ENCODE data around the gene CDA.

The CDA gene

DNA sequence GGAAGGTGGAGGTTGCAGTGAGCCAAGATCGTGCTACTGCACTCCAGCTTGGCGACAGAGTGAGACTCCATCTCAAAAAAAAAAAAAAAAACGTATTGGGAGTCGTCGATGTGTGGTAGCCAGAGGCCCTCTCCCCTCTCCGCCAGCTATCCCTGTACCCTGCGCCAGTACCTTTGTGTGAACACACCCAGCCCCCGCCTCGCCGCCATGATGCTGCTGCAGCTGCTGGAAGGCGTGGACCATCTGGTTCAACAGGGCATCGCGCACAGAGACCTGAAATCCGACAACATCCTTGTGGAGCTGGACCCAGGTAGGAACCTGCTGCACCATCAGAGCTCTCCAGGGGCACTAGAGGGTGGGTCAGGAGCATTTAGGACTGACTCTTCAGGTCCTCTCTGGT is 56.5 kb downstream of the CDA start:
- H3K4me1 Mint-ChIP-seq: peaks cover 1% of the 10 kb centered on the region
- H3K36me3 Mint-ChIP-seq: peaks cover 42% of the 10 kb centered on the region
- no peak for DNase-seq (ENCODE audit: low spot score in 2 of 2)
- ATAC-seq: no peak
- no peak overlapping the region for H3K4me3 Mint-ChIP-seq
- H3K9me3 Mint-ChIP-seq: no peaks in the 10 kb centered on the region
- H3K27ac Mint-ChIP-seq: no peak overlapping the region

DNA sequence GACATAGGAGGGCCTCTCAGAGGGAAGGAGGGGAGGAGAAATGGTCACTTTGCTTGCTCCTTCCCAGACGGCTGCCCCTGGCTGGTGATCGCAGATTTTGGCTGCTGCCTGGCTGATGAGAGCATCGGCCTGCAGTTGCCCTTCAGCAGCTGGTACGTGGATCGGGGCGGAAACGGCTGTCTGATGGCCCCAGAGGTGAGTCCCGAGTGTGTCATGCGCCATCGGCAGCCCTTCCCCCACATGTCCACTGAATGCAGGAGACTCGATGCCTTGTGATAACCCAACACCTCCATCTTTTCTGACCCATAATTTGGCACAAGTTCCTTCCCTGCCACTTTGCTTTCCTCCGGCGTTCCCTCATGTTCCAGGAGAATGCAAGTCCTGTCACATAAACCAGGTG is 59.5 kb downstream of the CDA start:
- Mint-ChIP-seq H3K4me3 (no peak overlapping the region), H3K36me3 (peaks cover 67% of the 10 kb centered on the region), H3K9me3 (no peaks in the 10 kb centered on the region), H3K4me1 (no peaks in the 10 kb centered on the region), H3K27ac (no peak overlapping the region)
- DNase-seq (ENCODE audit: low spot score in 2 of 2) (no peak), ATAC-seq (no peak)

DNA sequence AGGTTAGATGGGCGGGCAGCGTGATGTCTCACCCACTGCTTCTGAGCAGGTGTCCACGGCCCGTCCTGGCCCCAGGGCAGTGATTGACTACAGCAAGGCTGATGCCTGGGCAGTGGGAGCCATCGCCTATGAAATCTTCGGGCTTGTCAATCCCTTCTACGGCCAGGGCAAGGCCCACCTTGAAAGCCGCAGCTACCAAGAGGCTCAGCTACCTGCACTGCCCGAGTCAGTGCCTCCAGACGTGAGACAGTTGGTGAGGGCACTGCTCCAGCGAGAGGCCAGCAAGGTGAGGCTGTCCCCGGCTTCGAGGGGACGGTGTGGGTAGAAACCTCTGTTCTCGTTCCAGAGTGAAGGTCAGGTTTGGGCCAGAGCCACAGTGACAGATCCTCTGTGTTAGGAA is 60.0 kb downstream of the CDA start:
- no peak for DNase-seq (ENCODE audit: low spot score in 2 of 2)
- no peak for ATAC-seq

DNA sequence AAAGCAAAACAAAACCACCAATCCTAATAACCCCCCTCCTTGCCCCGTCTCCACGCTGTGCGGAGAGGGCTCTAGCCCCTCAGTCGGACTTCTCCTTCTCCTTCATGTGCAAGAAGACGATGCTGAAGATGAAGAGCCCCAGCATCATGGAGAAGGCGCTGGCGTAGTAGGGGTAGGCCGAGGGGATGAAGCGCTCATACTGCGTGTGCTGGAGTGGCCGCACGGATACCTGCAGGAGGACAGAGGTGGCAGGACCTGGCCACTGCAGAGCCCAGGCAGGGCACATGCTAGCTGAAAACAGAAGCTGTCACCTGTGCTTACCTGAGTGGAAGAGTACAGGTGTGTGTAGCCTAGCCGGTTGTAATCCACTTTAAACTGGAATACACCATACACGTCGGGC is 63.4 kb downstream of the CDA start:
- Mint-ChIP-seq H3K27ac (no peak overlapping the region), H3K36me3 (peaks cover 100% of the 10 kb centered on the region), H3K4me3 (no peak overlapping the region), H3K4me1 (peaks cover 8% of the 10 kb centered on the region), H3K9me3 (no peaks in the 10 kb centered on the region)
- no peak for ATAC-seq
- DNase-seq (ENCODE audit: low spot score in 2 of 2): no peak

More for the DNA sequence above, 60.0 kb downstream of the CDA start:
- no peaks in the 10 kb centered on the region for H3K4me1 Mint-ChIP-seq
- peak overlapping the region; percentile 48 for H3K27ac Mint-ChIP-seq
- H3K9me3 Mint-ChIP-seq: no peaks in the 10 kb centered on the region
- peaks cover 72% of the 10 kb centered on the region for H3K36me3 Mint-ChIP-seq
- H3K4me3 Mint-ChIP-seq: no peak overlapping the region

DNA sequence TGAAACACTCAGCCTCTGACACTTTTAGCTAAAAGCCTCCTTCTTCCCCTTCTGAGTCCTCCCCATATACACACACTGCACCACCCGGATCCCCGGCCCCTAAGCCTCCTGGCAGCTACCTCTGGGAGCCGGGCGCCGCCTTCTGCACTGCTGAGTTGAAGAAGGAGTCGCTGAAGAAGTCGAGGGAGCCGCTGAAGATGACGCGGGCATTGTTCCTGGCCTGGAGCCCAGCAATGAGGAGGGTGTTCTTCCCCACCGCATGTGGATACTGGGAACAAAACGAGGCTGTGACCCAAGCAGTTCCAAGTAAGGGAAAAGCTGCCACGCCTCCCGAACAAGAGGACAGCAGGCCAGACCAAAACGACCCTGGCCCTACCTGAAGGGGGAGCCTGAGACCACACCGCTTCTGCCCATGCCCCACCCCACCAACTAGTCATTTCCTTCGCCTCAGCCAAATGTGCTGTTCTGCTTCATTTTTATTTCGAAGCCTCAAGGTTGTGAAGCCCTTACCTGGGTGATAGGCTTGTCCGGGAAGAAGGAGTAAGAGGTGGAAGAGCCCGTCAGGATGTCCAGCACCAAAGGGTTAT is 65.3 kb downstream of the CDA start:
- no peaks in the 10 kb centered on the region for H3K9me3 Mint-ChIP-seq
- H3K36me3 Mint-ChIP-seq: peaks cover 100% of the 10 kb centered on the region
- ATAC-seq (no peak), DNase-seq (ENCODE audit: low spot score in 2 of 2) (no peak)
- peaks cover 19% of the 10 kb centered on the region for H3K4me1 Mint-ChIP-seq
- peak overlapping the region; percentile 34 for H3K27ac Mint-ChIP-seq
- H3K4me3 Mint-ChIP-seq: no peak overlapping the region

DNA sequence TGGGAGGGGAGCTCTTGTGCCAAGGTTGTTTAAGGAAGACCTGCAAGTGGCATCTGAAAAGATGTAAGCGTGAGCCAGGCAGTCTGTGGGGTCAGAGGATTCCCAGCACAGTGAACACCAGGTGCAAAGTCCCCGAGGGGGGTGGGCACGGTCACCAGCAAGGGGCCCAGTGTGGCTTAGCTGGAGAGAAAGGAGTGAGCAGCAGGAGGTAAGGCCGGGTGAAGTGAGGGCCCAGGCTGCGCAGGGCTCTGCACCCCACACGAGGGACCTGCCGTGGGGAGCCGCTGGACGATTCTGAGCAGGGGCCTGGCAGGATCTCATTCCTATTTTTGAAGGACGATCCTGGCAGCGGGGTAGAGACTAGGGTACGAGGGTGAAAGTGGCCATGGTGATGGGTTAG is 68.1 kb downstream of the CDA start:
- H3K4me3 Mint-ChIP-seq: no peak overlapping the region
- H3K9me3 Mint-ChIP-seq: no peaks in the 10 kb centered on the region
- DNase-seq (ENCODE audit: low spot score in 2 of 2) (no peak), ATAC-seq (no peak)
- H3K4me1 Mint-ChIP-seq: peaks cover 39% of the 10 kb centered on the region
- H3K36me3 Mint-ChIP-seq: peaks cover 90% of the 10 kb centered on the region
- peak overlapping the region; percentile 80 for H3K27ac Mint-ChIP-seq

DNA sequence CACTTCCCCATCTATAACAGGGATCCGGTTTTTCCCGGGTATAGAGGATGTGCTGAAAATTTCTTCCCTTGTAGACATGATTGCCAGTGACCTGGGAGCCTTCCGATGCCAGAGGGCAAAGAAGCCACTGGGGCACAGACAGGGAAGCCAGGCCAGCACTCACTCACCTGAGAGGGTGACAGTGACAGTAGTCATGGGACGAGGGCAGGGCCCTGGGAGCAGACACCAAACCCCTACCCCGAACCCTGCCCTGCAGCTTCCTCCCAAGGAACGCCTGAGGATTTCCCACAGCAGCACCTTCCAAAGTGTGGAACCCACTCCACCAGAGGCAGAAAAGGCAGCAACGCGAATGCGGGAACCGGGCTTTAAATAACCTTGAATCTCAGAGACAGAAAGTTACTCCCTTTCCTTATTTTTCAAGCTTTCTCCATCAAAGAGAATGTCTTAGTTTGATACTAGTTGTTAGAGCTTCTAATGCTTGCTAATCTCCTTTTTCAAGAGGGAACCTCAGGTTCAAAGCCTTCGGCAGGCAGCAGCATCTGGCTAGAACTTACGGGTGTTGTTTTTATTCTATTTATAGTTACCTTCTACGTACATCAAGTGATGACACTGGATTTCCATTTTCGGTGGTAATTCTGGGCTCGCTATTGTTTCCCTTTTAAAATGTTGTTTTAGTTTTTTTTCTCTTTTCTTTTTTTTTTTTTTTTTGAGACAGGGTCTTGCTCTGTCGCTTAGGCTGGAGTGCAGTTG is 69.4 kb downstream of the CDA start:
- Mint-ChIP-seq H3K4me1 (peaks cover 49% of the 10 kb centered on the region), H3K4me3 (peak overlapping the region; percentile 97), H3K36me3 (peaks cover 83% of the 10 kb centered on the region), H3K27ac (peak overlapping the region; percentile 99), H3K9me3 (no peaks in the 10 kb centered on the region)
- DNase-seq (ENCODE audit: low spot score in 2 of 2): no peak
- no peak for ATAC-seq

DNA sequence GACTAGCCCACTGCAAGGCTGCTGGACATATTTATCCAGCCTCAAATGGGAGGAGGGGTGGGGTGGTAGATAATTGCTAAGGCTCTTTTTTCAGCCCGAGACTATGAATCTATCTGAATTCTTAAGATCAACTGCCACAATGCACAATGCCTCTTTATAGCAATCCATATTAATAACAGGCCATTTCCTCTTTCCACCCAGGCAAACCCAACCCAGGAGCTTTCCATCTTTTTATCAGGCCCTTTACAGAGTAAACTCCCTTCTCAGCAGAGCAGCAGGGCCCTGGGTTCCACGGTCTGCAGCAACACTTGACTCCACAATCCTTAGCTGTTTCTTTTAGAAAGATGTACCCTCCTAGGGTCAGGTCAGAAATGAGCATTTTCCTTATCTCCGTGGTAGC is 71.5 kb downstream of the CDA start:
- Mint-ChIP-seq H3K36me3 (peaks cover 63% of the 10 kb centered on the region), H3K4me3 (peak overlapping the region; percentile 97), H3K9me3 (no peaks in the 10 kb centered on the region), H3K4me1 (peaks cover 49% of the 10 kb centered on the region), H3K27ac (peak overlapping the region; percentile 99)
- DNase-seq (ENCODE audit: low spot score in 2 of 2) (no peak), ATAC-seq (no peak)

DNA sequence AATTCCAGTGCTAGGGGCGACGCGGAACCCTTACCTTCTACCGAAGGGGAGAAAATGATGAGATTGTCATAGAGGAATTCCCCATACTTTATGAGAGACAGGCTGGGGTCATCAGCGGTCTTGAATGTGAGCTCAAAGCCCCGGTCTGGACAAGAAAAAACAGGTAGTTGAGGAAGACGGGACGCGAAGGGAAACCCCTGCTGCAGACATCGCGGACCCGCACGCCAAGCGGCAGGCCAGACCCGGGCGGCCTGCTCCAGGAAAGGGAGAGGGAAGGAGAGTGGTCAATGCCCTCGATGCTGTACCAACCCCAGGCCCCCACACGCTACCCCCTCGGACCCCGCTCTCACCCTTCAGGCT is 71.9 kb downstream of the CDA start:
- no peaks in the 10 kb centered on the region for H3K9me3 Mint-ChIP-seq
- peaks cover 58% of the 10 kb centered on the region for H3K36me3 Mint-ChIP-seq
- H3K4me3 Mint-ChIP-seq: peak overlapping the region; percentile 97
- peak; percentile 3 for ATAC-seq
- DNase-seq (ENCODE audit: low spot score in 2 of 2): no peak
- peak overlapping the region; percentile 99 for H3K27ac Mint-ChIP-seq
- peaks cover 49% of the 10 kb centered on the region for H3K4me1 Mint-ChIP-seq

DNA sequence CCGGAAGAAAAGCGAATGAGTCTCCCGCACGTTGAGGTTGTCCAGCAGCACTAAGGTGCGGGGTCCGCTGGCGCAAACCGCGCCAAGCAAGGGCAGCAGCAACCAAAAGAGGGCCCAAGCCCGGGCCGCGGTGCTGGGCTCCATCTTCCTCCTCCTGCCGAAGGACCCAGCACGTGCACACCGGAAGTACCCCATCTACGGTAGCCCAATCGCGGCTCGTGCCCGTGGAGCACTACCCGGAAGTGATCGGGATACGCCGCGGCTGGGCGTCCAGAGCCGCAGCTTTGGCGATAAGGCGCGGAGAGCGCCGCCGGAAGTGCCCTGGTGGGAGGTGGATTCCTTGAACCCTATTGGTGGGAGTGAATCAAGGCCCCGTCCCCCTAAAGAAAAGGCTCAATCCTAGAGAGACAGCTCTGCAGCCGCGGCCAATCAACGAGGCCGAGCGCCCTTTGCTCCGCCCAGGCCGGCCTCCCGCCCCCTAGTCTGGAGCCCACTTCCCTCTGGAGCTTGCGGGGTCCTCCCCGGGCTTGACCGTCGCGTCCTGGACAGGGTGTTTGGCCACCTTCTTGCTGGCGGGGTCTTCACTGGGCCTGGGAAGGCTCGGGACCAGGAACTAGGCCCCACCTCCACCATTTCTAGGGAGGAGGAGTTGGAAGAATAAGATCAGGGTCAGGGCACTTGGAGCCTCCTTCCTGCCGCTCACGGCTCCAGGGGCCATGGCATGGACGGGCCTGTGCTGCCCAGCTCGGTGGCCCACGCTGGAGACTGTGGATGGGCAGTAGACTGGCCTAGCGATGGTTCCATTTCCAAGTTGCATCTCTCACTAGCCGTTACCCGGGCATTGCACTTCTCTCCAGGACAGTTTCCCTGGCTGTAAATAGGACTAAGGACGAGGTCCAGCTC is 72.6 kb downstream of the CDA start, which contains the start of gene DDOST:
Gene DDOST (minus strand): TSS at position 163 of the 903 bp plus-strand sequence. CDS start 19 bp downstream, at position 144.
- peaks cover 49% of the 10 kb centered on the region for H3K4me1 Mint-ChIP-seq
- peak within 1 kb of the TSS; percentile 99 for H3K27ac Mint-ChIP-seq
- peaks cover 52% of the 10 kb centered on the region for H3K36me3 Mint-ChIP-seq
- H3K4me3 Mint-ChIP-seq: peak within 1 kb of the TSS; percentile 97
- ATAC-seq (peak; percentile 98), DNase-seq (ENCODE audit: low spot score in 2 of 2) (peak; percentile 82 to 95)
- no peaks in the 10 kb centered on the region for H3K9me3 Mint-ChIP-seq

DNA sequence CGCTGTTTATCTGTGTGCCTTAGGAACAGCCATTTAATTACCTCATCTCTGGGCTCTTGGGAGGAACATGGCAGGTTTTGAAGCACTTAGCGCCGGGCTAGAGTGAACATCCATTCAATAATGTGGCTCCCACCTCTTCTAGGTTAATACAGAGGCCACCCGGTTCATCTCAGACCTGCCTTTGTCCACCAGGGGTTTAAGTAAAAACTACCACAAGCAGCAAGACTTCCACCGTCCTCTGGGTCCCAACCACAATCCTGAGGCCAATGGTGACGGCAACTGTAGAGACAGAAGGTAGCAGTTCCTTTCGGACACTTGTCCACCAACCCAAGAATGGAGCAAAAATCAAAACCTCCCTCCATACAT is 73.2 kb downstream of the CDA start:
- no peak for ATAC-seq

DNA sequence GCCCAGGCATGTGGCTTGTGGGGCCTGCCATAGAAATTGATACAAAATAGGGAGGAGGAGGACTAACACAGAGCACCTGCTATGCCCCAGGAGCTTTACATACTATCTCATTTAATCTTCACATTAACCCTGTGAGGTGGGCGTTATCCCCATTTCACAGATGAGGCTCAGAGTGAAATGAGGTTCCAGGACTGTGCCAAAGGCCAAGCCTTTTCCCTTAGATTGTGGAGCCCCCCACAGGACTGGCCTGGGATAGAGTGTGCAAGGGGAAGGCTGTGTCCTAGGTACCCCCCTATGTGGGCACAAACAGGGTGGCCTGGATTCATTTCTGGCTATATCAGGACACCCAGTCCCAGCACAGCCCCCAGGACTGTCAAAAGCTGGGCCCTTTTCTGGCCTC is 74.5 kb downstream of the CDA start:
- Mint-ChIP-seq H3K36me3 (peaks cover 33% of the 10 kb centered on the region), H3K4me3 (peak overlapping the region; percentile 97), H3K27ac (peak overlapping the region; percentile 99), H3K4me1 (peaks cover 44% of the 10 kb centered on the region), H3K9me3 (no peaks in the 10 kb centered on the region)
- DNase-seq (ENCODE audit: low spot score in 2 of 2): no peak
- ATAC-seq: no peak

More for the DNA sequence above, 73.2 kb downstream of the CDA start:
- Mint-ChIP-seq H3K4me3 (peak overlapping the region; percentile 97), H3K4me1 (peaks cover 49% of the 10 kb centered on the region), H3K36me3 (peaks cover 46% of the 10 kb centered on the region), H3K27ac (peak overlapping the region; percentile 99), H3K9me3 (no peaks in the 10 kb centered on the region)
- no peak for DNase-seq (ENCODE audit: low spot score in 2 of 2)

DNA sequence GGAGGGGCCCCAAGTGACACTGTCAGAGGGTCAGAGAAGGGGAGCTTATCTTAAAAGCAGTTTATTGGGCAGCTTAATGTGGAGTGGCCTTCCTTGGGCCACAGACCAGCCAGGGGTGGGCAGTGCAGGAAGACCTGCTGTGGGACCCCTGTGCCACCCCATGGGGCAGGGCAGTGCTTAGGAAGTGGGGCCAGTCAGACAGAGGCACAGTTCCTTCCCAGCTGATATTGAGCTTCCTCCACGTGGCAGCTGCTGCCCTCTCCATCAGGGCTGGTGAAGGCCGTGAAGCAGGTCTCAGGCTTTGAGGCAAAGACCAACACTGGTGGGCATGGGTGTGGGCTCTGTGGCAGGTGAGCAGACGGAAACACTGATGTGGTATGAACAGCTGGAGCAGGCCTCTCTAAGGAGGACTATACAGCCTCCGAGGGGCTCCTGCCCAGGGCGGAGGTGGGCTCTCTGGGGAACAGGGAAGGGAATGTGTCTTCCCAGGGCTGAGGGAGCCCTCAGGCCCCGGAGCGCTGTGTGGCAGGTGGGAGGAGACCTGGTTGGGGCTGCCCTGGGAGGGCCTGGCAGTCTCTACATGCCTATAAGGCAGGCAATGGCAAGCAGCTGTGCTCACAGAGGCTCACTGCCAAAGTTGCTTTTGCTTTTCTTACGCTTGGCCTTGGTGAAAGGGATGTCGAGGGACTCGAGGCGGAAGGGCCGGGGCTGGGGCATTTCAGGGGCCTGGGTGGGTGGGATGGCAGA is 75.2 kb downstream of the CDA start:
- Mint-ChIP-seq H3K4me3 (no peak overlapping the region), H3K36me3 (peaks cover 25% of the 10 kb centered on the region), H3K4me1 (peaks cover 37% of the 10 kb centered on the region), H3K9me3 (no peaks in the 10 kb centered on the region), H3K27ac (peak overlapping the region; percentile 99)
- no peak for DNase-seq (ENCODE audit: low spot score in 2 of 2)
- no peak for ATAC-seq

DNA sequence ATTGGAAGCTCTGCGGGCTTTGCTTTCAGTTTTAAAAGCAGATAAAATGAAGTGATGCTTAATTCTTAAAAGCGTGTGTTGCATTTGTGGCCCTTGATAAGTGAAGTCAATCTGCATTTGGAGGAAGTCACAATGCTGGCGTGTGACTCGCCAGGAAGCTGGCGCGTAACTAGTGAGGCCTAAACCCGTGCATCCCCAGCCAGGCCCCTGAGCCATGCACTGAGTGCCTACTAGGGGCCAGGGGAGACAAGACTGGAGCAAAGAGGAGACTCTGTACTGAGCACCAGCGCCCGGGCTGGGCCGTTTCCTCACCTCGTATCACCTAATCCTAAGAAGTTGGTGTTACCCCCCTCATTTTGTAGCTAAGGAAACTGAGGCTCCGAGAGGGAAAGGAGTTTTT is 76.8 kb downstream of the CDA start:
- no peak for ATAC-seq
- H3K4me3 Mint-ChIP-seq: no peak overlapping the region

DNA sequence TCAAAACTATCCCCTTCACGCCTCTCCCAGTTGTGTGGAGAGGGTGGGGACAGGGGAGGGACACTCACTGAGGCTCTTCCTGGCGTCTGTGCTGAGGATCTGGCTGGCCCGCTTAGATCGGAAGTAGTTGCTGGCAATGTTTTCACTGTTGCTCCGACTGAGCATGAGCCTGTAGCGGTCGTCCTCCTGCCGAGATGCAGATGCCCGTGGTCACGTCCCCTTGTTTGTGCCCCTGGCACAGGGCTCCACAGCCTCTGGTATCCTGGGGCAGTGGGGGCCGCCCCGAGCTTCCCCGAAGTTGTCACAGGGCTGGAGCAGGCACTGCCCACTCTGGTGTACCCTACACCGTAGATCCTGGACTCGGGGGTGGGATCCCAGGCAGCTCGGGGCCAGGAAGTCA is 77.2 kb downstream of the CDA start:
- ATAC-seq: no peak
- H3K4me1 Mint-ChIP-seq: peaks cover 20% of the 10 kb centered on the region
- H3K4me3 Mint-ChIP-seq: no peak overlapping the region
- no peaks in the 10 kb centered on the region for H3K9me3 Mint-ChIP-seq
- no peak for DNase-seq (ENCODE audit: low spot score in 2 of 2)
- peaks cover 10% of the 10 kb centered on the region for H3K36me3 Mint-ChIP-seq
- no peak overlapping the region for H3K27ac Mint-ChIP-seq

More for the DNA sequence above, 76.8 kb downstream of the CDA start:
- DNase-seq (ENCODE audit: low spot score in 2 of 2): no peak
- Mint-ChIP-seq H3K9me3 (no peaks in the 10 kb centered on the region), H3K27ac (no peak overlapping the region), H3K4me1 (peaks cover 21% of the 10 kb centered on the region), H3K36me3 (peaks cover 14% of the 10 kb centered on the region)
